ENCODE measurements around the gene FOXD4L6.
"Not testable (repeated sequence)": the region's sequence is repeated elsewhere in the genome, so short reads cannot be mapped to it uniquely, and the experiment has no call there.

FOXD4L6 gene

GRCh38 chr9:41105557-41106253, 22.8 kb downstream of the FOXD4L6 start:
- DNase-seq (ENCODE audit: low read depth): not testable (repeated sequence)

GRCh38 chr9:41104542-41104941, 23.9 kb downstream of the FOXD4L6 start:
- not testable (repeated sequence) for DNase-seq (ENCODE audit: low read depth); H3K4me3 ChIP-seq (replicated peaks; ENCODE audit: low read depth, low read length)

More at GRCh38 chr9:41105557-41106253, 22.8 kb downstream of the FOXD4L6 start:
- H3K4me3 ChIP-seq (replicated peaks; ENCODE audit: low read depth, low read length): not testable (repeated sequence)

GRCh38 chr9:41100508-41100907, 28.0 kb downstream of the FOXD4L6 start:
- H3K4me3 ChIP-seq (replicated peaks; ENCODE audit: low read depth, low read length); DNase-seq (ENCODE audit: low read depth): not testable (repeated sequence)

GRCh38 chr9:41098759-41099158, 29.7 kb downstream of the FOXD4L6 start:
- H3K4me3 ChIP-seq (replicated peaks; ENCODE audit: low read depth, low read length): not testable (repeated sequence)
- peak; percentile 12 for DNase-seq (ENCODE audit: low read depth)

- H3K4me3 ChIP-seq (replicated peaks; ENCODE audit: low read depth, low read length); DNase-seq (ENCODE audit: low read depth): not testable (repeated sequence)
Observed at GRCh38 chr9:41095060-41095459, 33.4 kb downstream of the FOXD4L6 start.

GRCh38 chr9:41094010-41094773, 34.3 kb downstream of the FOXD4L6 start:
- peak; percentile 17 for DNase-seq (ENCODE audit: low read depth)
- not testable (repeated sequence) for H3K4me3 ChIP-seq (replicated peaks; ENCODE audit: low read depth, low read length)

- H3K4me3 ChIP-seq (replicated peaks; ENCODE audit: low read depth, low read length): not testable (repeated sequence)
Observed at GRCh38 chr9:41090922-41091321, 37.6 kb downstream of the FOXD4L6 start.

GRCh38 chr9:41090386-41090785, 38.1 kb downstream of the FOXD4L6 start:
- DNase-seq (ENCODE audit: low read depth): not testable (repeated sequence)

More at GRCh38 chr9:41090922-41091321, 37.6 kb downstream of the FOXD4L6 start:
- DNase-seq (ENCODE audit: low read depth): not testable (repeated sequence)

GRCh38 chr9:41088450-41089059, 39.9 kb downstream of the FOXD4L6 start:
- peak; percentile 11 for TF ChIP-seq CTCF (IDR thresholded peaks at IDR 0.05; ENCODE audit: low read length, missing control alignments)
- DNase-seq (ENCODE audit: low read depth); H3K4me3 ChIP-seq (replicated peaks; ENCODE audit: low read depth, low read length): not testable (repeated sequence)

More at GRCh38 chr9:41090386-41090785, 38.1 kb downstream of the FOXD4L6 start:
- H3K4me3 ChIP-seq (replicated peaks; ENCODE audit: low read depth, low read length): not testable (repeated sequence)

- DNase-seq (ENCODE audit: low read depth); H3K4me3 ChIP-seq (replicated peaks; ENCODE audit: low read depth, low read length): not testable (repeated sequence)
Observed at GRCh38 chr9:41087929-41088328, 40.6 kb downstream of the FOXD4L6 start.

GRCh38 chr9:41087157-41087780, 41.2 kb downstream of the FOXD4L6 start:
- H3K4me3 ChIP-seq (replicated peaks; ENCODE audit: low read depth, low read length): not testable (repeated sequence)
- DNase-seq (ENCODE audit: low read depth): peak; percentile 34

- H3K4me3 ChIP-seq (replicated peaks; ENCODE audit: low read depth, low read length); DNase-seq (ENCODE audit: low read depth): not testable (repeated sequence)
Observed at GRCh38 chr9:41086685-41087084, 41.8 kb downstream of the FOXD4L6 start.

GRCh38 chr9:41086215-41086614, 42.3 kb downstream of the FOXD4L6 start:
- H3K4me3 ChIP-seq (replicated peaks; ENCODE audit: low read depth, low read length); DNase-seq (ENCODE audit: low read depth): not testable (repeated sequence)

GRCh38 chr9:41082358-41082757, 46.1 kb downstream of the FOXD4L6 start:
- DNase-seq (ENCODE audit: low read depth); H3K4me3 ChIP-seq (replicated peaks; ENCODE audit: low read depth, low read length): not testable (repeated sequence)

- not testable (repeated sequence) for DNase-seq (ENCODE audit: low read depth); H3K4me3 ChIP-seq (replicated peaks; ENCODE audit: low read depth, low read length)
Observed at GRCh38 chr9:41079464-41079863, 49.0 kb downstream of the FOXD4L6 start.

GRCh38 chr9:41077586-41077985, 50.9 kb downstream of the FOXD4L6 start:
- peak; percentile 18 for DNase-seq (ENCODE audit: low read depth)
- not testable (repeated sequence) for H3K4me3 ChIP-seq (replicated peaks; ENCODE audit: low read depth, low read length)
